ENCODE data around the gene NSD1.

GRCh38 chr5:177123789-177124485 lies 9.6 kb upstream of the NSD1 start:
- TF ChIP-seq CTCF (IDR thresholded peaks at IDR 0.05; ENCODE audit: control extremely low read depth in 1 of 3, insufficient read depth in 1 of 3, low read depth in 1 of 3, low read length in 3 of 3) (no peak), SUZ12 (IDR thresholded peaks at IDR 0.05; ENCODE audit: low read length) (no peak), POLR2AphosphoS5 (IDR thresholded peaks at IDR 0.05; ENCODE audit: low read depth, low read length) (no peak), MAFK (IDR thresholded peaks at IDR 0.05; ENCODE audit: low read depth, low read length) (no peak), POLR2A (IDR thresholded peaks at IDR 0.05; ENCODE audit: control extremely low read depth in 1 of 2, low read depth in 2 of 2, low read length in 2 of 2) (no peak), MAX (IDR thresholded peaks at IDR 0.05) (no peak), EZH2 (IDR thresholded peaks at IDR 0.05; ENCODE audit: low read depth, low read length, severe bottlenecking) (no peak), KDM1A (IDR thresholded peaks at IDR 0.05; ENCODE audit: borderline replicate concordance, low read length) (no peak), RAD21 (IDR thresholded peaks at IDR 0.05 in 1 of 2, conservative IDR thresholded peaks at IDR 0.05 in 1 of 2; ENCODE audit: low read depth in 2 of 2, low read length in 2 of 2) (no peak), EP300 (IDR thresholded peaks at IDR 0.05; ENCODE audit: borderline replicate concordance in 1 of 2, low read depth in 2 of 2, low read length in 2 of 2) (no peak)
